ENCODE results near the gene TENM4.

GRCh38 chr11:79431535-79431934 lies 9.3 kb downstream of the TENM4 start:
- TF ChIP-seq POLR2A (IDR thresholded peaks at IDR 0.05) (no peak), CTCF (IDR thresholded peaks at IDR 0.05) (no peak)
